HepG2 (cell line): ENCODE data around the gene KIAA0408. TPM values are rescaled to one million over a fixed set of nuclear protein-coding genes. Genes with fewer than 3 reads are reported as not detected.

ENCODE experiments used
- ATAC-seq: fragments of 200-7000 bp; cut with Tn5 transposase; 3 replicates; pipeline ENCODE4 v1.9.1; 2020; ENCODE audit warnings: mild to moderate bottlenecking, moderate library complexity
- BruUV-seq: library from RNA; stranded (reverse); fragments of 400-500 nt; replicated peaks from 2 replicates; lab custom pipeline; 2021; lab: Mats Ljungman, UMichigan
- CTCF ChIA-PET: fragments of 300-600 bp; formaldehyde crosslinking; extraction: SDS; loops from one replicate; lab custom pipeline; 2021; ENCODE audit warnings: low total read pairs, inconsistent platforms, low intra/inter-chr PET ratio; lab: Yijun Ruan, JAX
- POLR2A ChIA-PET: fragments of 350-600 bp; sonication (Branson Sonifier 250); formaldehyde crosslinking; loops from one replicate; lab custom pipeline; 2020; ENCODE audit warnings: antibody characterized with exemption, inconsistent platforms; lab: Yijun Ruan, JAX
- DNase-seq: peaks from one replicate; pipeline ENCODE4 v3.0.0-alpha.2; 2015; ENCODE audit warnings: low spot score
- FAIRE-seq: peaks from 3 replicates; lab custom pipeline; 2011; peaks lifted over from hg19 to GRCh38; lab: Jason Lieb, UNC
- H2AFZ ChIP-seq: one replicate; pipeline ENCODE4 v1.6.1; 2011; ENCODE audit warnings: low read length, inconsistent platforms
- H3K27ac ChIP-seq: fragments of 300-600 bp; 3 replicates; pipeline ENCODE4 v1.8.0; 2011; ENCODE audit warnings: mixed run types, mild to moderate bottlenecking, mixed read lengths, low read length, inconsistent platforms; ENCODE audit not compliant: insufficient read depth; ENCODE audit errors: extremely low read length
- H3K27me3 ChIP-seq, 2 experiments: fragments of 200-600 bp in 1 of 2; 2 replicates in 1 of 2; 3 replicates in 1 of 2; pipeline versions ENCODE4 v1.6.0 to v1.8.0; 2011; ENCODE audit warnings: low read length in 2 of 2, mild to moderate bottlenecking in 2 of 2, moderate library complexity in 2 of 2, inconsistent platforms in 1 of 2; ENCODE audit not compliant: insufficient read depth in 2 of 2, control insufficient read depth in 1 of 2
- H3K36me3 ChIP-seq, 2 experiments: fragments of 200-600 bp in 1 of 2; replicated peaks in 1 of 2; 2 replicates in 1 of 2; 3 replicates in 1 of 2; pipeline versions ENCODE4 v1.5.1 to v1.8.0; 2011; ENCODE audit warnings: low read length in 2 of 2, inconsistent platforms in 1 of 2; ENCODE audit not compliant: insufficient read depth in 2 of 2, control insufficient read depth in 1 of 2
- H3K4me1 ChIP-seq: 2 replicates; pipeline ENCODE4 v1.5.1; 2012; ENCODE audit warnings: low read length, inconsistent platforms; ENCODE audit not compliant: insufficient read depth
- H3K4me2 ChIP-seq: 2 replicates; pipeline ENCODE4 v1.6.0; 2011; ENCODE audit warnings: low read depth, low read length, inconsistent platforms
- H3K4me3 ChIP-seq, 3 experiments: fragments of 200-600 bp in 1 of 3; sonication (generic), shearing (Covaris generic) in 1 of 3; replicated peaks in 1 of 3; 2 replicates each; pipeline ENCODE4 v1.5.1; 2011 to 2016; ENCODE audit warnings: low read length in 3 of 3, inconsistent platforms in 2 of 3, low read depth in 2 of 3, mild to moderate bottlenecking in 2 of 3, control low read depth in 1 of 3, mixed read lengths in 1 of 3; ENCODE audit not compliant: insufficient read depth in 1 of 3
- H3K79me2 ChIP-seq: one replicate; pipeline ENCODE4 v1.6.1; 2011; ENCODE audit warnings: low read length, inconsistent platforms; ENCODE audit not compliant: insufficient read depth
- H3K9ac ChIP-seq: 2 replicates; pipeline ENCODE4 v1.6.0; 2011; ENCODE audit warnings: mild to moderate bottlenecking, low read depth, low read length, inconsistent platforms; ENCODE audit not compliant: insufficient read depth
- H3K9me3 ChIP-seq: 2 replicates; pipeline ENCODE4 v1.5.1; 2012; ENCODE audit warnings: mild to moderate bottlenecking, low read length
- H4K20me1 ChIP-seq: 2 replicates; pipeline ENCODE4 v1.6.0; 2011; ENCODE audit warnings: inconsistent platforms, mild to moderate bottlenecking, low read length, moderate library complexity; ENCODE audit not compliant: insufficient read depth
- MAFF ChIP-seq: IDR thresholded peaks from 2 replicates; pipeline ENCODE4 v1.6.1; 2011; ENCODE audit warnings: low read depth, low read length, improper control_type of control experiment
- MAFK ChIP-seq, 2 experiments: IDR thresholded peaks in 1 of 2; conservative IDR thresholded peaks in 1 of 2; 2 replicates each; pipeline ENCODE4 v1.6.1; 2011; ENCODE audit warnings: improper control_type of control experiment in 2 of 2, low read length in 2 of 2
- SOX13 ChIP-seq, 3 experiments: fragments of 450-650 bp in 1 of 3; sonication (generic) in 1 of 3; formaldehyde crosslinking in 1 of 3; IDR thresholded peaks in 2 of 3; conservative IDR thresholded peaks in 1 of 3; 2 replicates each; pipeline versions ENCODE4 v1.5.0 to v1.6.1; 2016 to 2020; ENCODE audit warnings: antibody characterized with exemption in 1 of 3, mild to moderate bottlenecking in 1 of 3, missing compliant biosample characterization in 1 of 3, missing genetic modification reagents in 1 of 3, moderate library complexity in 1 of 3
- SOX5 ChIP-seq: IDR thresholded peaks from 2 replicates; pipeline ENCODE4 v1.6.1; 2016; ENCODE audit warnings: borderline replicate concordance
- ZNF12 ChIP-seq: sonication (generic); formaldehyde crosslinking; IDR thresholded peaks from 2 replicates; pipeline ENCODE4 v1.5.0; 2020; ENCODE audit warnings: missing genetic modification reagents
- WGBS: methylation state at CpG from one replicate; pipeline ENCODE4 v1.1.6; 2017; ENCODE audit warnings: low lambda C conversion rate; 5-methylcytosine and 5-hydroxymethylcytosine counted together
- in situ Hi-C: cut with HindIII; loops from 2 replicates; pipeline ENCODE4 v1.10.0; 2017; ENCODE audit warnings: low pct_unique_long_range_greater_than_20kb; ENCODE audit not compliant: extremely low pct_ligation_motif_present
- intact Hi-C: fragments of 100-400 bp; cut with micrococcal nuclease; formaldehyde crosslinking; loops from one replicate; pipeline ENCODE4 v1.10.0; 2022; ENCODE audit not compliant: unreplicated experiment
- polyA plus RNA-seq, 8 experiments: library from polyadenylated mRNA; depleted of rRNA in 3 of 8; stranded (reverse) in 7 of 8; unstranded in 1 of 8; fragments of >200 nt; fragmentation: Illumina TruSeq in 4 of 8; extraction: Trizol in 4 of 8; gene quantifications; 2 replicates each; pipeline versions ENCODE4 v1.2.1 to v1.2.3, GENCODE V29; 2011 to 2016; ENCODE audit warnings: low read depth in 4 of 8, missing spikeins in 1 of 8, mixed read lengths in 1 of 8; ENCODE audit not compliant: insufficient read depth in 1 of 8
- total RNA-seq, 5 experiments: library from RNA; depleted of rRNA; stranded (reverse); fragments of >200 nt; fragmentation: Illumina TruSeq; extraction: Trizol; gene quantifications; 2 replicates each; pipeline ENCODE4 v1.2.3, GENCODE V29; 2016; ENCODE audit warnings: low read depth in 1 of 5

The KIAA0408 gene
- total and polyA plus RNA-seq, 2 of the 13 experiments (the other 11 are each of a cell fraction or from before 2014, with no cell fraction given) = not detected

DNA sequence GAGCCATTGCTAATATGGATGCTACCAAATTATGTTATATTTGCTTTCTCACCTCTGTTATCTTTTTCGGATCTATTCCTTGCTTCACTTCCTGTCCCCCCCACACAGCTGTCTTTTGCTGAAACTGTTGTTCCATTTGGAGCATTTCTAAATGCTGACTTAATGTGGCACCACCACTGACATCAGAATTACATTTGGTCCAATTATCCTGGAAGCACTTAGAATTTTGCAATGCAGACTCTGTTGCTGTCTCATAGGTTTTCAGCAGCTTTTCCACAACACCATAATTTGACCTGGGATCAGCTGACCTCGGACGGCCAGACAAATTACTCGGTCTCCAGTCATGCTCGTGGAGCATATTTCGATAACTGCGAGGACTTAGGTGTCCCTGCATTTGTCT lies 12.8 kb downstream of the KIAA0408 start:
- Histone ChIP-seq H3K27ac (no peak overlapping the region), H4K20me1 (no peaks in the 10 kb centered on the region), H3K4me1 (no peaks in the 10 kb centered on the region), H3K27me3 (0 out of 5 replicates have a peak, but pooled peaks cover 0 to 8% of the 10 kb centered on the region in 2 experiments), H3K36me3 (no peaks in the 10 kb centered on the region), H3K4me3 (no peak overlapping the region), H2AFZ (no peak overlapping the region), H3K9ac (no peak overlapping the region), H3K4me2 (no peak overlapping the region), H3K9me3 (no peaks in the 10 kb centered on the region), H3K79me2 (no peaks in the 10 kb centered on the region)
- ATAC-seq (no peak), FAIRE-seq (no peak), DNase-seq (no peak)
- TF ChIP-seq ZNF12 (CRISPR knock-in tag) (no peak), SOX13 (IDR thresholded peaks at IDR 0.05) (no peak), SOX13 (CRISPR knock-in tag; conservative IDR thresholded peaks at IDR 0.05 in 1 of 2, IDR thresholded peaks at IDR 0.05 in 1 of 2) (no peak)
- in situ Hi-C loops (no loop called here), intact Hi-C loops (no loop called here)
- ChIA-PET CTCF (no interaction called here), POLR2A (no interaction called here)
- 11% methylated on average over 7 of the region's 7 CpGs for WGBS
- no TSS peak for BruUV-seq

- H3K4me1 ChIP-seq = no peaks in the 10 kb centered on the region
- ATAC-seq (no peak), DNase-seq (no peak), FAIRE-seq (no peak)
- POLR2A ChIA-PET = no interaction called here
- BruUV-seq = no TSS peak
- WGBS = 2% methylated on average over 1 of the region's 1 CpG
- H3K9ac ChIP-seq = no peak overlapping the region
- no peak overlapping the region for H2AFZ ChIP-seq
- no peaks in the 10 kb centered on the region for H3K27me3 ChIP-seq
- CTCF ChIA-PET = no interaction called here
- H3K9me3 ChIP-seq = no peaks in the 10 kb centered on the region
- in situ Hi-C loops (no loop called here), intact Hi-C loops (no loop called here)
- H3K27ac ChIP-seq = no peak overlapping the region
- H3K4me2 ChIP-seq = no peak overlapping the region
- TF ChIP-seq MAFF (peak; percentile 92), MAFK (conservative IDR thresholded peaks at IDR 0.05 in 1 of 2, IDR thresholded peaks at IDR 0.05 in 1 of 2; ENCODE audit: low read length in 2 of 2) (peak; percentile 93 to 94), SOX5 (CRISPR knock-in tag) (no peak)
- no peak overlapping the region for H3K4me3 ChIP-seq
- no peaks in the 10 kb centered on the region for H3K79me2 ChIP-seq
- no peaks in the 10 kb centered on the region for H4K20me1 ChIP-seq
- no peaks in the 10 kb centered on the region for H3K36me3 ChIP-seq
These were observed 17.3 kb downstream of the KIAA0408 start for GRCh38 chr6:127441881-127442280.
